Endothelial cell of umbilical vein (primary cell): ENCODE results near the gene DMXL2. TPM values are rescaled to one million over a fixed set of nuclear protein-coding genes. Genes with fewer than 3 reads are reported as not detected.

ENCODE experiments used
- BruUV-seq: library from RNA; stranded (reverse); fragments of 400-500 nt; replicated peaks from 2 replicates; lab custom pipeline; 2021; lab: Mats Ljungman, UMichigan
- CTCF ChIA-PET: fragments of 300-600, 350-600 bp; sonication (Branson Sonifier 250); formaldehyde crosslinking; loops from one replicate; lab custom pipeline; 2021; ENCODE audit warnings: antibody characterized with exemption, inconsistent platforms; lab: Charles Lee
- POLR2A ChIA-PET: fragments of 300-600, 350-600 bp; sonication (Branson Sonifier 250); formaldehyde crosslinking; loops from one replicate; lab custom pipeline; 2021; ENCODE audit warnings: antibody characterized with exemption, inconsistent platforms; lab: Charles Lee
- DNase-seq: peaks from one replicate; pipeline ENCODE4 v3.0.0-alpha.2; 2011; ENCODE audit warnings: low read depth, low spot score
- FAIRE-seq: peaks from 2 replicates; lab custom pipeline; 2011; peaks lifted over from hg19 to GRCh38; lab: Jason Lieb, UNC
- H2AFZ ChIP-seq: 2 replicates; pipeline ENCODE4 v1.6.0; 2012; ENCODE audit warnings: low read depth, low read length, control low read depth, inconsistent platforms
- H3K27ac ChIP-seq: 2 replicates; pipeline ENCODE4 v1.5.1; 2011; ENCODE audit warnings: low read depth, mild to moderate bottlenecking, control low read depth, low read length, moderate library complexity; ENCODE audit not compliant: insufficient read depth
- H3K27me3 ChIP-seq, 2 experiments: 2 replicates each; pipeline versions ENCODE4 v1.6.0 to v1.6.1; 2011; ENCODE audit warnings: low read length in 2 of 2, mixed read lengths in 1 of 2; ENCODE audit not compliant: control insufficient read depth in 2 of 2, insufficient read depth in 2 of 2
- H3K36me3 ChIP-seq, 2 experiments: 2 replicates in 1 of 2; 3 replicates in 1 of 2; pipeline ENCODE4 v1.5.1; 2011; ENCODE audit warnings: low read length in 2 of 2, mild to moderate bottlenecking in 1 of 2, moderate library complexity in 1 of 2; ENCODE audit not compliant: control insufficient read depth in 2 of 2, insufficient read depth in 2 of 2; ENCODE audit errors: extremely low read depth in 1 of 2
- H3K4me1 ChIP-seq: 3 replicates; pipeline ENCODE4 v1.5.1; 2011; ENCODE audit warnings: mild to moderate bottlenecking, low read length; ENCODE audit not compliant: control insufficient read depth, insufficient read depth; ENCODE audit errors: extremely low read depth
- H3K4me2 ChIP-seq: 2 replicates; pipeline ENCODE4 v1.6.1; 2011; ENCODE audit warnings: low read length, control low read depth, mixed read lengths; ENCODE audit not compliant: insufficient read depth
- H3K4me3 ChIP-seq, 3 experiments: fragments of 200-600 bp in 1 of 3; sonication (generic), shearing (Covaris generic) in 1 of 3; replicated peaks in 1 of 3; 2 replicates each; pipeline ENCODE4 v1.5.1; 2011 to 2016; ENCODE audit warnings: control low read depth in 3 of 3, low read length in 3 of 3, mild to moderate bottlenecking in 2 of 3, inconsistent platforms in 1 of 3, low read depth in 1 of 3, moderate library complexity in 1 of 3; ENCODE audit not compliant: insufficient read depth in 1 of 3
- H3K79me2 ChIP-seq: 2 replicates; pipeline ENCODE4 v1.6.0; 2012; ENCODE audit warnings: low read length, inconsistent platforms; ENCODE audit not compliant: control insufficient read depth, insufficient read depth
- H3K9ac ChIP-seq: replicated peaks from 2 replicates; pipeline ENCODE3; 2011; ENCODE audit warnings: low read length, control low read depth; ENCODE audit not compliant: insufficient read depth; ENCODE audit errors: extremely low read depth
- H3K9me1 ChIP-seq: replicated peaks from 3 replicates; pipeline ENCODE4 v1.6.0; 2011; ENCODE audit warnings: mild to moderate bottlenecking, low read length; ENCODE audit not compliant: control insufficient read depth, insufficient read depth; ENCODE audit errors: extremely low read depth
- H3K9me3 ChIP-seq: replicated peaks from 2 replicates; pipeline ENCODE4 v1.5.1; 2012; ENCODE audit warnings: low read length, inconsistent platforms; ENCODE audit not compliant: control insufficient read depth, insufficient read depth
- H4K20me1 ChIP-seq: replicated peaks from 2 replicates; pipeline ENCODE3; 2011; ENCODE audit warnings: mild to moderate bottlenecking, low read length; ENCODE audit not compliant: control insufficient read depth, insufficient read depth; ENCODE audit errors: extremely low read depth
- EZH2 ChIP-seq: IDR thresholded peaks from 2 replicates; pipeline ENCODE4 v1.6.1; 2012; ENCODE audit warnings: borderline replicate concordance, low read depth, mild to moderate bottlenecking, moderate library complexity, low read length, inconsistent platforms; ENCODE audit not compliant: severe bottlenecking
- FOS ChIP-seq: IDR thresholded peaks from 2 replicates; pipeline ENCODE4 v1.6.1; 2011; ENCODE audit warnings: mild to moderate bottlenecking, low read length, moderate library complexity, borderline replicate concordance; ENCODE audit not compliant: insufficient read depth
- GATA2 ChIP-seq: IDR thresholded peaks from 2 replicates; pipeline ENCODE4 v1.7.0; 2011; ENCODE audit warnings: low read depth, mild to moderate bottlenecking, moderate library complexity, mixed read lengths, low read length; ENCODE audit not compliant: insufficient read length, insufficient read depth
- JUN ChIP-seq: IDR thresholded peaks from 2 replicates; pipeline ENCODE4 v1.6.1; 2011; ENCODE audit warnings: borderline replicate concordance, low read depth; ENCODE audit not compliant: insufficient read length, insufficient read depth
- MYC ChIP-seq: IDR thresholded peaks from one replicate; pipeline ENCODE4 v1.6.1; 2011; ENCODE audit warnings: mild to moderate bottlenecking, low read depth, low read length
- POLR2A ChIP-seq: IDR thresholded peaks from 2 replicates; pipeline ENCODE4 v1.6.1; 2012; ENCODE audit warnings: low read depth, mild to moderate bottlenecking, control low read depth, low read length
- POLR2AphosphoS5 ChIP-seq: IDR thresholded peaks from 2 replicates; pipeline ENCODE4 v1.6.1; 2012; ENCODE audit warnings: low read depth, mild to moderate bottlenecking, control low read depth, low read length, moderate library complexity; ENCODE audit not compliant: insufficient read depth
- dilution Hi-C: fragments of 300-500 bp; cut with MboI; formaldehyde crosslinking; loops from one replicate; pipeline ENCODE4 v1.15.0; 2019; ENCODE audit warnings: low sequenced_read_pairs; ENCODE audit not compliant: extremely low pct_ligation_motif_present
- intact Hi-C: fragments of 100-400 bp; cut with micrococcal nuclease; formaldehyde crosslinking; loops from one replicate; pipeline ENCODE4 v1.10.0; 2022
- polyA plus RNA-seq, 4 experiments: library from polyadenylated mRNA; depleted of rRNA in 3 of 4; stranded (reverse) in 3 of 4; unstranded in 1 of 4; fragments of >200 nt; gene quantifications; 2 replicates each; pipeline versions ENCODE4 v1.2.1 to v1.2.3, GENCODE V29; 2011 to 2012; ENCODE audit warnings: missing spikeins in 1 of 4
- total RNA-seq: library from RNA; stranded (reverse); gene quantifications from 2 replicates; pipeline ENCODE4 v1.2.3, GENCODE V29; 2021
- TF ChIP-seq, protein P1 (sequence below): IDR thresholded peaks from 2 replicates; pipeline ENCODE4 v1.6.1; 2011; ENCODE audit not compliant: insufficient read depth, insufficient read length
- TF ChIP-seq, protein P2 (sequence below), 2 donors: IDR thresholded peaks; 1 replicate in 1 of 2; 2 replicates in 1 of 2; pipeline ENCODE4 v1.5.1; 2011; ENCODE audit warnings: low read length in 2 of 2, mild to moderate bottlenecking in 2 of 2, moderate library complexity in 2 of 2, control low read depth in 1 of 2, inconsistent platforms in 1 of 2, low read depth in 1 of 2; ENCODE audit not compliant: insufficient read depth in 1 of 2; ENCODE audit errors: extremely low read depth in 1 of 2

The DMXL2 gene
- total and polyA plus RNA-seq, 2 donors (not counting 3 experiments of a cell fraction or from before 2014, with no cell fraction given) = 6.3 to 10.8 TPM

DNA sequence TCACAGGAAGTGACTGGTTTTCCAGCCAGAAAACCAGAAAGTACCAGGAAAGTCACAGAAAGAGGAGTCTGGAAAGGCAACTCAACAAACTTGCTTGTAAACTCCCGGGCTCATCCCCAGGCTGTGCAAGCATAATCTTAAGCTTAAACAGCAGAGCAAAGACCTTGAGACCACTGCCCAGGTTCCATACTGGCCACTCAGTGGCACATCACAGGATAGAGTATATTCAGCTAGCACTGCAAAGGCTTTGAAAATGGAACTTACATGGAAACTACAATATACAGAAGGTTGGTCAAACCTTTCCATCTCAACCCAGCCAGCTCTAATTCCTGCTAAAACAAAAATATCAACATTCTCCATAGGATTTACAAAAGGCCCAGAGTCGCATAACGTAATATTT, 20.1 kb downstream of the DMXL2 start:
- DNase-seq (no peak), FAIRE-seq (no peak)
- Histone ChIP-seq H3K4me1 (no peaks in the 10 kb centered on the region), H3K27ac (no peak overlapping the region), H3K9me1 (no peaks in the 10 kb centered on the region), H3K4me2 (no peak overlapping the region), H3K9ac (no peak overlapping the region), H4K20me1 (peaks cover 2% of the 10 kb centered on the region), H3K27me3 (no peaks in the 10 kb centered on the region), H3K9me3 (no peaks in the 10 kb centered on the region), H3K79me2 (no peaks in the 10 kb centered on the region), H2AFZ (no peak overlapping the region), H3K36me3 (no peaks in the 10 kb centered on the region), H3K4me3 (no peak overlapping the region)
- TF ChIP-seq JUN (no peak), FOS (no peak), POLR2A (no peak), EZH2 (no peak), POLR2AphosphoS5 (no peak), MYC (no peak), GATA2 (no peak)
- TF ChIP-seq, protein P1, sequence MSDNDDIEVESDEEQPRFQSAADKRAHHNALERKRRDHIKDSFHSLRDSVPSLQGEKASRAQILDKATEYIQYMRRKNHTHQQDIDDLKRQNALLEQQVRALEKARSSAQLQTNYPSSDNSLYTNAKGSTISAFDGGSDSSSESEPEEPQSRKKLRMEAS = no peak
- TF ChIP-seq, protein P2, sequence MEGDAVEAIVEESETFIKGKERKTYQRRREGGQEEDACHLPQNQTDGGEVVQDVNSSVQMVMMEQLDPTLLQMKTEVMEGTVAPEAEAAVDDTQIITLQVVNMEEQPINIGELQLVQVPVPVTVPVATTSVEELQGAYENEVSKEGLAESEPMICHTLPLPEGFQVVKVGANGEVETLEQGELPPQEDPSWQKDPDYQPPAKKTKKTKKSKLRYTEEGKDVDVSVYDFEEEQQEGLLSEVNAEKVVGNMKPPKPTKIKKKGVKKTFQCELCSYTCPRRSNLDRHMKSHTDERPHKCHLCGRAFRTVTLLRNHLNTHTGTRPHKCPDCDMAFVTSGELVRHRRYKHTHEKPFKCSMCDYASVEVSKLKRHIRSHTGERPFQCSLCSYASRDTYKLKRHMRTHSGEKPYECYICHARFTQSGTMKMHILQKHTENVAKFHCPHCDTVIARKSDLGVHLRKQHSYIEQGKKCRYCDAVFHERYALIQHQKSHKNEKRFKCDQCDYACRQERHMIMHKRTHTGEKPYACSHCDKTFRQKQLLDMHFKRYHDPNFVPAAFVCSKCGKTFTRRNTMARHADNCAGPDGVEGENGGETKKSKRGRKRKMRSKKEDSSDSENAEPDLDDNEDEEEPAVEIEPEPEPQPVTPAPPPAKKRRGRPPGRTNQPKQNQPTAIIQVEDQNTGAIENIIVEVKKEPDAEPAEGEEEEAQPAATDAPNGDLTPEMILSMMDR (IDR thresholded peaks at IDR 0.05; ENCODE audit: extremely low read depth in 1 of 2, insufficient read depth in 1 of 2, low read depth in 1 of 2, low read length in 2 of 2) = no peak
- ChIA-PET POLR2A (no interaction called here), CTCF (interaction anchor here (1.0 kb wide), 1 partner anchor 9 kb away, joined by 4 read pairs; no protein-coding TSS in a partner anchor)
- BruUV-seq = no TSS peak
- intact Hi-C loops (no loop called here), dilution Hi-C loops (no loop called here)
